ENCODE data around the gene ZNF324B. TPM values are rescaled to one million over a fixed set of nuclear protein-coding genes. Genes with fewer than 3 reads are reported as not detected.

Gene ZNF324B
- total and polyA plus RNA-seq, 2 of the 8 experiments (the other 6 are each of a cell fraction or from before 2014, with no cell fraction given): 2.9 to 6.0 TPM

GRCh38 chr19:58429745-58430144 is 21.7 kb upstream of the ZNF324B start:
- Histone ChIP-seq H3K18ac (ENCODE audit: extremely low read depth, low read length) (no peak overlapping the region), H3K4me3 (ENCODE audit: extremely low read depth in 1 of 4, insufficient read depth in 2 of 4, low read depth in 3 of 4, low read length in 4 of 4) (no peak overlapping the region), H3K79me2 (ENCODE audit: control insufficient read depth in 1 of 2, insufficient read depth in 2 of 2, low read length in 2 of 2) (no peaks in the 10 kb centered on the region; a peak in 1 of 4 replicates), H4K5ac (ENCODE audit: insufficient read length, low read depth, low read length) (no peak overlapping the region), H2BK20ac (ENCODE audit: low read length) (no peak overlapping the region), H3K9me3 (ENCODE audit: insufficient read depth in 2 of 2, low read depth in 1 of 2, low read length in 1 of 2) (peaks cover 78 to 88% of the 10 kb centered on the region in 2 experiments), H2BK12ac (ENCODE audit: low read depth, low read length) (no peak overlapping the region), H3K23ac (ENCODE audit: insufficient read length) (no peak overlapping the region), H2BK5ac (ENCODE audit: low read depth, low read length) (no peak overlapping the region), H3K27me3 (replicated peaks in 1 of 4; ENCODE audit: control insufficient read depth in 3 of 4, extremely low read depth in 1 of 4, insufficient read depth in 3 of 4, low read length in 3 of 4) (no peaks in the 10 kb centered on the region), H2BK15ac (ENCODE audit: low read length) (no peak overlapping the region), H3K56ac (replicated peaks; ENCODE audit: insufficient read length, low read depth, low read length) (no peak overlapping the region), H3K79me1 (ENCODE audit: low read depth, low read length) (no peaks in the 10 kb centered on the region), H2BK120ac (replicated peaks; ENCODE audit: low read depth, low read length) (no peak overlapping the region), H2AFZ (ENCODE audit: low read length) (no peak overlapping the region), H3K9ac (replicated peaks in 1 of 4; ENCODE audit: extremely low read depth in 1 of 4, low read depth in 3 of 4, low read length in 3 of 4) (no peak overlapping the region), H3K4ac (replicated peaks; ENCODE audit: insufficient read length, low read depth, low read length) (no peak overlapping the region), H3K4me1 (replicated peaks in 1 of 4; ENCODE audit: control insufficient read depth in 3 of 4, insufficient read depth in 4 of 4, low read length in 3 of 4) (no peaks in the 10 kb centered on the region), H3K27ac (ENCODE audit: low read depth, low read length) (no peak overlapping the region), H4K91ac (replicated peaks; ENCODE audit: insufficient read length, low read length) (no peak overlapping the region), H3K14ac (ENCODE audit: insufficient read length) (no peak overlapping the region), H3K4me2 (ENCODE audit: insufficient read depth in 1 of 2, low read depth in 2 of 2, low read length in 2 of 2) (no peak overlapping the region), H2AK5ac (ENCODE audit: low read depth, low read length) (no peak overlapping the region), H3K36me3 (ENCODE audit: control insufficient read depth in 2 of 4, insufficient read depth in 4 of 4, low read length in 3 of 4) (peaks cover 6 to 34% (median 21%) of the 10 kb centered on the region in 4 experiments; a peak in 7 of 8 replicates), H4K20me1 (replicated peaks in 1 of 2; ENCODE audit: control insufficient read depth in 1 of 2, insufficient read depth in 2 of 2, low read length in 2 of 2) (no peaks in the 10 kb centered on the region), H4K8ac (ENCODE audit: extremely low read depth, insufficient read depth, low read length) (no peak overlapping the region), H3K23me2 (ENCODE audit: low read depth, low read length) (no peaks in the 10 kb centered on the region)
- FAIRE-seq (no peak), DNase-seq (ENCODE audit: low read depth in 1 of 2, low spot score in 2 of 2) (no peak)
- ChIA-PET POLR2A (ENCODE audit: partially characterized antibody) (interaction anchor here (0.8 to 1.7 kb wide), 2 partner anchors 17 to 34 kb away, joined by 3 read pairs; partner anchors contain the start of gene RNF225), CTCF (ENCODE audit: partially characterized antibody) (interaction anchor here (1.0 to 1.4 kb wide), 2 partner anchors 38 to 151 kb away, joined by 3 read pairs; no protein-coding TSS in a partner anchor)
- no peak for TF ChIP-seq EZH2 (IDR thresholded peaks at IDR 0.05; ENCODE audit: low read depth, low read length, severe bottlenecking)

All from H1 (cell line).